ENCODE data around the gene CCDC127.
"Not testable (repeated sequence)": the region's sequence is repeated elsewhere in the genome, so short reads cannot be mapped to it uniquely, and the experiment has no call there.

The CCDC127 gene

GRCh38 chr5:203246-203930, 14.6 kb downstream of the CCDC127 start:
- no peak for DNase-seq

- no peak for DNase-seq
These were observed 16.3 kb downstream of the CCDC127 start for GRCh38 chr5:201672-202071.

- DNase-seq = no peak
These were observed 17.0 kb downstream of the CCDC127 start for GRCh38 chr5:200985-201384.

GRCh38 chr5:199950-200645, 17.9 kb downstream of the CCDC127 start:
- DNase-seq = no peak

GRCh38 chr5:199197-199949, 18.6 kb downstream of the CCDC127 start:
- no peak for DNase-seq

GRCh38 chr5:198516-199196, 19.3 kb downstream of the CCDC127 start:
- DNase-seq = no peak

GRCh38 chr5:197892-198489, 20.0 kb downstream of the CCDC127 start:
- no peak for DNase-seq

GRCh38 chr5:197031-197430, 20.9 kb downstream of the CCDC127 start:
- DNase-seq = not testable (repeated sequence)

GRCh38 chr5:196350-196749, 21.6 kb downstream of the CCDC127 start:
- DNase-seq = no peak

GRCh38 chr5:195401-196160, 22.4 kb downstream of the CCDC127 start:
- DNase-seq = no peak

- DNase-seq = no peak
These were observed 23.2 kb downstream of the CCDC127 start for GRCh38 chr5:194603-195209.

GRCh38 chr5:194102-194501, 23.9 kb downstream of the CCDC127 start:
- no peak for DNase-seq

GRCh38 chr5:192970-193831, 24.8 kb downstream of the CCDC127 start:
- DNase-seq = no peak

GRCh38 chr5:192691-192969, 25.3 kb downstream of the CCDC127 start:
- no peak for DNase-seq

GRCh38 chr5:191949-192690, 25.8 kb downstream of the CCDC127 start:
- no peak for DNase-seq

GRCh38 chr5:191036-191948, 26.7 kb downstream of the CCDC127 start, which contains the start of gene LRRC14B:
Gene LRRC14B (plus strand): TSS chr5:191495. CDS start chr5:191539, 44 bp downstream.
- no peak for DNase-seq

- DNase-seq = no peak
These were observed 27.5 kb downstream of the CCDC127 start for GRCh38 chr5:190366-191035.

GRCh38 chr5:189976-190365, 28.0 kb downstream of the CCDC127 start:
- no peak for DNase-seq
